Measurements from ENCODE around the gene RPL13A. TPM values are rescaled to one million over a fixed set of nuclear protein-coding genes. Genes with fewer than 3 reads are reported as not detected.

The RPL13A gene
- total and polyA plus RNA-seq, 8 donors: 1,924 to 4,076 (median 3,551) TPM

DNA sequence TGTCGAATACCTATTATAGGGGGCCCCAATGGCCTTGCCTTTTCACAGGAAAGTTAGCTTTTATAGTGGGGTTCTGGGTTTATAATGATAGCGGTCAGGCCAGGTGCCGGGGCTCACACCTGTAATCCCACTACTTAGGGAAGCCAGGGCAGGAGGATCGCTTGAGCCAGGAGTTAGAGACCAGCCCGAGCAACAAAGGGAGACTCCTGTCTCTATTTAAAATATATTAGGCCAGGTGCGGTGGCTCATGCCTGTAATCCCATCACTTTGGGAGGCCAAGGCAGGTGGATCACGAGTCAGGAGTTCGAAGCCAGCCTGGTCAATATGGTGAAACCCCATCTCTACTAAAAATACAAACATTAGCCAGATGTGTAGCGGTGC is 16.2 kb downstream of the RPL13A start:
- ATAC-seq: no peak
- Histone ChIP-seq H3K27ac (no peak overlapping the region), H3K36me3 (peaks cover 6 to 17% of the 10 kb centered on the region in 2 donors), H3K4me1 (peaks cover 8 to 34% of the 10 kb centered on the region in 2 donors), H3K4me3 (no peak overlapping the region), H3K27me3 (no peaks in the 10 kb centered on the region), H3K9me3 (no peaks in the 10 kb centered on the region)
- TF ChIP-seq, protein P1, sequence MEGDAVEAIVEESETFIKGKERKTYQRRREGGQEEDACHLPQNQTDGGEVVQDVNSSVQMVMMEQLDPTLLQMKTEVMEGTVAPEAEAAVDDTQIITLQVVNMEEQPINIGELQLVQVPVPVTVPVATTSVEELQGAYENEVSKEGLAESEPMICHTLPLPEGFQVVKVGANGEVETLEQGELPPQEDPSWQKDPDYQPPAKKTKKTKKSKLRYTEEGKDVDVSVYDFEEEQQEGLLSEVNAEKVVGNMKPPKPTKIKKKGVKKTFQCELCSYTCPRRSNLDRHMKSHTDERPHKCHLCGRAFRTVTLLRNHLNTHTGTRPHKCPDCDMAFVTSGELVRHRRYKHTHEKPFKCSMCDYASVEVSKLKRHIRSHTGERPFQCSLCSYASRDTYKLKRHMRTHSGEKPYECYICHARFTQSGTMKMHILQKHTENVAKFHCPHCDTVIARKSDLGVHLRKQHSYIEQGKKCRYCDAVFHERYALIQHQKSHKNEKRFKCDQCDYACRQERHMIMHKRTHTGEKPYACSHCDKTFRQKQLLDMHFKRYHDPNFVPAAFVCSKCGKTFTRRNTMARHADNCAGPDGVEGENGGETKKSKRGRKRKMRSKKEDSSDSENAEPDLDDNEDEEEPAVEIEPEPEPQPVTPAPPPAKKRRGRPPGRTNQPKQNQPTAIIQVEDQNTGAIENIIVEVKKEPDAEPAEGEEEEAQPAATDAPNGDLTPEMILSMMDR (IDR thresholded peaks at IDR 0.05): no peak
- no peak for DNase-seq
- intact Hi-C loops (cut with DNase I): no loop called here

DNA sequence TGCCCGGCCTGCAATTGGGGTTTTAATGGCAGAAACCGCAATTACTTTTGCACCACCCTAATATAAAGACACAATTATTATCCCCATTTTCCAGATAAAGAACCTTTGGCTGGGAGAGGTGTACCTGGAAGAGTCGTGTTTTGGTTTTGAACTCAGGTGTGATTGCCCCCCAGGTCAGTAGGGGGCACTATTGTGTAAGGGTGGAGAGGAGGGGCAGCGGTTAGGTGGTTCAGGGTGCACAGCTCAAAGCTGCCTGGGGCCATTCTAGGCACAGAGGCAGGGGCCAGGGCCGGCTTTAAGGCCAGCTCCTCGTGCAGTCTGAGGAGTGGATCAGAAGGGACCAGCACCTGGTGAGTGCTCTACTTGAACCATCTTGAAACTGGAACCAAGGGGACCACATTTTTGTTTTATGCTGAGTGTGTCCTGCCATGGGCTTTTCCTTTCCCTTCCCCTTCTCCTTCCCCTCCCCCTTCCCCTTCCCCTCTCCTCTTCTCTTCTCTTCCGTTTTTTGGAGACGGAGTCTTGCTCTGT is 19.2 kb downstream of the RPL13A start:
- TF ChIP-seq, protein P1 (IDR thresholded peaks at IDR 0.05): peak; percentile 54 to 66
- intact Hi-C loops (cut with DNase I): loop anchor here in 1 of 2 donors (5.0 kb wide), 1 partner anchor 41 kb away; no protein-coding TSS in a partner anchor
- Histone ChIP-seq H3K27ac (no peak overlapping the region), H3K4me3 (no peak overlapping the region), H3K9me3 (no peaks in the 10 kb centered on the region), H3K4me1 (peaks cover 0 to 13% of the 10 kb centered on the region in 2 donors), H3K36me3 (no peaks in the 10 kb centered on the region), H3K27me3 (no peaks in the 10 kb centered on the region)
- ATAC-seq (peak; percentile 89), DNase-seq (no peak)

DNA sequence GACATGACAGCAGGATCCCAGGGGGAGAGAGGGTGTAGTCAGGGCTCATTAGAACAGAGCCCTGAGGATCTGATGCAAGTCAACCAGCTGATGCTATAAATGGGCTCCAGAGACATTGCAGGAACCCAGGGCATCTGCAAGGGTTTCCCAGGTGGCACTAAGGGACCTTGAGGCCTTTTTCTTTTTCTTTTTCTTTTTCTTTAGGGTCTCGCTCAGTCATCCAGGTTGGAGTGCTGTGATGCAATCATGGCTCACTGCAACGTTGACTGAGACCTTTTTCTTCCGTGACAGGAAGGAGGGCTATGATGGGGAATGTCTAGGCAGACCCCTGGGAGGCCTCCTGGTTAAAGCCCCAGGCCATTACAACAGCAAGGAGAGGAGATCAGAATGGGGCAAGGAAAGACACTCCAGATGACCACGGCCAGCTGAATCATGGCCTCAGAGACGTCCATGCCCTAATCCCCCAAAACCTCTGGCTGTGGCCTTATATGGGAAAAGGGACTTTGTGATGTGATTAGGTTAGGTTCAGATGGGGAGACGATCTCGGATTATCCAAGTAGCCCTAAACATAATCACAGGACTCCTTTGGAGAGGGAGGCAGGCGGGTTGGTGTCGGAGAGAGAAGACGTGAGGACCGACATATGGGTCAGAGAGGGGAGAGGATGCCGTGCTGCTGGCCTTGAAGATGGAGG is 20.5 kb downstream of the RPL13A start:
- intact Hi-C loops (cut with DNase I): loop anchor here in 1 of 2 donors (5.0 kb wide), 1 partner anchor 39 kb away; no protein-coding TSS in a partner anchor

DNA sequence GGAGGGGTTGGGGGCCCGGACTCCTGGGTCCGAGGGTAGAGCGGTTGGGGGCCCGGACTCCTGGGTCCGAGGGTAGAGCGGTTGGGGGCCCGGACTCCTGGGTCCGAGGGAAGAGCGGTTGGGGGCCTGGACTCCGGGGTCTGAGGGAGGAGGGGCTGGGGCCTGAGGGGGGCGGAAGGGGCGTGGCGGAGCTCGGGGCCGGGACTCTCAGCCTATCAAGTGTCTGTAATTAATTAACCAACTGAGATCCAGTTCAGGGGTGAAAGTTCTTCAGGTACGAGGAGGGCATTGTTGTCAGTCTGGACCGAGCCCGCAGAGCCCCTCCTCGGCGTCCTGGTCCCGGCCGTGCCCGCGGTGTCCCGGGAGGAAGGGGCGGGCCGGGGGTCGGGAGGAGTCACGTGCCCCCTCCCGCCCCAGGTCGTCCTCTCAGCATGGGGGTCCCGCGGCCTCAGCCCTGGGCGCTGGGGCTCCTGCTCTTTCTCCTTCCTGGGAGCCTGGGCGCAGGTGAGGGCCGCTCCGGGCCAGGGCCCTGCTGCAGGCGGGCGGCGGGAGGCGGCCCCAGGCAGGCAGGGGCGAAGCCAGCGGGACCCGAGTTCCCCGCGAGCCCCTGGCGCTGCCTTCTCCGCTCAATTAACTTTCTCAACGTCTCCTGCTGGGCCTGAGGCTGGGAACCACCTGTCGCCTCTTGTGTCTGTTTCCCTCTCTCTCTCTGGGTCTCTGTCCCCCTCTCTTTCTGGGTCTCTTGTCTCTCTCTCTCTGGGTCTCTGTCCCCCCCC is 25.8 kb downstream of the RPL13A start:
- peaks cover 0 to 59% of the 10 kb centered on the region in 2 donors for H3K4me1 ChIP-seq
- H3K36me3 ChIP-seq: peaks cover 0 to 4% of the 10 kb centered on the region in 2 donors
- peak overlapping the region; percentile 91 for H3K27ac ChIP-seq
- H3K9me3 ChIP-seq: no peaks in the 10 kb centered on the region
- peak; percentile 80 for ATAC-seq
- H3K4me3 ChIP-seq: peak overlapping the region; percentile 72 to 74
- no peaks in the 10 kb centered on the region for H3K27me3 ChIP-seq
- peak; percentile 51 to 83 (median 68) for DNase-seq
- intact Hi-C loops (cut with DNase I): no loop called here
- TF ChIP-seq, protein P1 (IDR thresholded peaks at IDR 0.05): no peak

More for the DNA sequence above, 20.5 kb downstream of the RPL13A start:
- H3K4me1 ChIP-seq: peaks cover 0 to 23% of the 10 kb centered on the region in 2 donors
- ATAC-seq: no peak
- TF ChIP-seq, protein P1 (IDR thresholded peaks at IDR 0.05): no peak
- no peaks in the 10 kb centered on the region for H3K36me3 ChIP-seq
- no peaks in the 10 kb centered on the region for H3K9me3 ChIP-seq
- DNase-seq: no peak
- no peak overlapping the region for H3K27ac ChIP-seq
- no peaks in the 10 kb centered on the region for H3K27me3 ChIP-seq
- H3K4me3 ChIP-seq: no peak overlapping the region

DNA sequence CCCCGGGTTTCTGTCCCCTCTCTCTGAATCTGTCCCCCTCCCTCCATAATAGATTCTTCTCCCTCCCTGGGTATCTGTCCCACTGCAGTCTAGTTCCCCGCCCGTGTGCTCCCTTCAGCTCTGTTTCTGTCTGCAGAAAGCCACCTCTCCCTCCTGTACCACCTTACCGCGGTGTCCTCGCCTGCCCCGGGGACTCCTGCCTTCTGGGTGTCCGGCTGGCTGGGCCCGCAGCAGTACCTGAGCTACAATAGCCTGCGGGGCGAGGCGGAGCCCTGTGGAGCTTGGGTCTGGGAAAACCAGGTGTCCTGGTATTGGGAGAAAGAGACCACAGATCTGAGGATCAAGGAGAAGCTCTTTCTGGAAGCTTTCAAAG is 26.3 kb downstream of the RPL13A start:
- H3K36me3 ChIP-seq: peaks cover 0 to 10% of the 10 kb centered on the region in 2 donors
- peaks cover 0 to 59% of the 10 kb centered on the region in 2 donors for H3K4me1 ChIP-seq
- peak in 1 of 4 donors; percentile 81 for DNase-seq
- intact Hi-C loops (cut with DNase I): no loop called here
- peak overlapping the region; percentile 91 for H3K27ac ChIP-seq
- peak; percentile 5 for ATAC-seq
- TF ChIP-seq, protein P1 (IDR thresholded peaks at IDR 0.05): no peak
- no peaks in the 10 kb centered on the region for H3K9me3 ChIP-seq
- peak overlapping the region; percentile 72 to 74 for H3K4me3 ChIP-seq
- no peaks in the 10 kb centered on the region for H3K27me3 ChIP-seq
